H9 (cell line): Measurements from ENCODE around the gene DYNC2H1. TPM values are rescaled to one million over a fixed set of nuclear protein-coding genes. Genes with fewer than 3 reads are reported as not detected.

Experiments used
- DNase-seq: peaks from one replicate; pipeline ENCODE4 v3.0.0-alpha.2; 2017
- H2AFZ ChIP-seq: one replicate; pipeline ENCODE4 v1.6.1; 2013; ENCODE audit warnings: mild to moderate bottlenecking, low read length, control low read depth, moderate library complexity
- H2AK5ac ChIP-seq: 2 replicates; pipeline ENCODE4 v1.6.1; 2013; ENCODE audit warnings: low read length, control low read depth, mixed read lengths; ENCODE audit not compliant: insufficient read length
- H2BK120ac ChIP-seq: one replicate; pipeline ENCODE4 v1.6.1; 2013; ENCODE audit warnings: low read depth, mild to moderate bottlenecking, low read length, control low read depth, inconsistent platforms; ENCODE audit not compliant: poor library complexity, severe bottlenecking
- H2BK12ac ChIP-seq: 2 replicates; pipeline ENCODE4 v1.6.1; 2013; ENCODE audit warnings: low read length, control low read depth, mixed read lengths, low read depth; ENCODE audit not compliant: insufficient read length
- H2BK15ac ChIP-seq: 2 replicates; pipeline ENCODE4 v1.6.1; 2013; ENCODE audit warnings: low read depth, low read length, control low read depth
- H2BK20ac ChIP-seq: one replicate; pipeline ENCODE4 v1.6.1; 2013; ENCODE audit warnings: low read depth, mild to moderate bottlenecking, low read length, control low read depth, inconsistent platforms; ENCODE audit not compliant: poor library complexity, severe bottlenecking
- H2BK5ac ChIP-seq: 2 replicates; pipeline ENCODE4 v1.6.1; 2013; ENCODE audit warnings: low read length, control low read depth, mixed read lengths; ENCODE audit not compliant: insufficient read length
- H3K14ac ChIP-seq: 2 replicates; pipeline ENCODE4 v1.6.1; 2013; ENCODE audit warnings: low read length, control low read depth; ENCODE audit not compliant: insufficient read depth
- H3K18ac ChIP-seq: 2 replicates; pipeline ENCODE4 v1.6.1; 2013; ENCODE audit warnings: low read depth, mild to moderate bottlenecking, mixed read lengths, low read length, control low read depth; ENCODE audit not compliant: insufficient read length
- H3K23ac ChIP-seq: 2 replicates; pipeline ENCODE4 v1.6.1; 2013; ENCODE audit warnings: low read length, control low read depth, mixed read lengths, low read depth; ENCODE audit not compliant: insufficient read length
- H3K23me2 ChIP-seq: 2 replicates; pipeline ENCODE4 v1.6.1; 2013; ENCODE audit warnings: low read depth, mild to moderate bottlenecking, mixed read lengths, low read length, control low read depth; ENCODE audit not compliant: insufficient read length, poor library complexity, severe bottlenecking
- H3K27ac ChIP-seq: 2 replicates; pipeline ENCODE4 v1.5.1; 2013; ENCODE audit warnings: low read length, control low read depth, mixed read lengths, low read depth; ENCODE audit not compliant: insufficient read length
- H3K27me3 ChIP-seq: 2 replicates; pipeline ENCODE4 v1.6.1; 2013; ENCODE audit warnings: low read length, control low read depth, inconsistent platforms; ENCODE audit not compliant: insufficient read depth
- H3K4ac ChIP-seq: 2 replicates; pipeline ENCODE4 v1.6.1; 2013; ENCODE audit warnings: low read depth, mild to moderate bottlenecking, control low read depth, inconsistent platforms, low read length, moderate library complexity
- H3K4me1 ChIP-seq: 2 replicates; pipeline ENCODE4 v1.6.1; 2013; ENCODE audit warnings: low read length, control low read depth, inconsistent platforms; ENCODE audit not compliant: insufficient read depth
- H3K4me2 ChIP-seq: 2 replicates; pipeline ENCODE4 v1.6.1; 2013; ENCODE audit warnings: low read length, control low read depth, mixed read lengths; ENCODE audit not compliant: insufficient read length, insufficient read depth
- H3K56ac ChIP-seq: 2 replicates; pipeline ENCODE4 v1.6.1; 2013; ENCODE audit warnings: low read depth, mild to moderate bottlenecking, mixed read lengths, low read length, control low read depth; ENCODE audit not compliant: insufficient read length
- H3K79me1 ChIP-seq: 2 replicates; pipeline ENCODE4 v1.6.1; 2013; ENCODE audit warnings: low read depth, mild to moderate bottlenecking, moderate library complexity, low read length, control low read depth, inconsistent platforms; ENCODE audit not compliant: insufficient read depth, poor library complexity, severe bottlenecking
- H3K79me2 ChIP-seq: 2 replicates; pipeline ENCODE4 v1.6.1; 2013; ENCODE audit warnings: low read length, control low read depth, inconsistent platforms; ENCODE audit not compliant: insufficient read depth
- H3K9ac ChIP-seq: 2 replicates; pipeline ENCODE4 v1.6.1; 2013; ENCODE audit warnings: low read length, control low read depth, mixed read lengths; ENCODE audit not compliant: insufficient read length; ENCODE audit errors: extremely low read depth
- H3K9me3 ChIP-seq: one replicate; pipeline ENCODE4 v1.6.1; 2013; ENCODE audit warnings: low read depth, low read length, inconsistent platforms; ENCODE audit not compliant: control insufficient read depth
- H3T11ph ChIP-seq: one replicate; pipeline ENCODE4 v1.6.1; 2013; ENCODE audit warnings: mild to moderate bottlenecking, low read length, control low read depth, inconsistent platforms
- H4K20me1 ChIP-seq: one replicate; pipeline ENCODE4 v1.6.1; 2013; ENCODE audit not compliant: control insufficient read depth, insufficient read length, insufficient read depth
- H4K5ac ChIP-seq: 2 replicates; pipeline ENCODE4 v1.6.1; 2013; ENCODE audit warnings: low read depth, mild to moderate bottlenecking, mixed read lengths, low read length, control low read depth; ENCODE audit not compliant: insufficient read length
- H4K8ac ChIP-seq: replicated peaks from 2 replicates; pipeline ENCODE4 v1.6.1; 2013; ENCODE audit warnings: low read length, control low read depth, mixed read lengths, low read depth; ENCODE audit not compliant: insufficient read length
- H4K91ac ChIP-seq: 2 replicates; pipeline ENCODE4 v1.6.1; 2013; ENCODE audit warnings: low read depth, mild to moderate bottlenecking, moderate library complexity, mixed read lengths, low read length, control low read depth; ENCODE audit not compliant: insufficient read length
- H3K27ac Mint-ChIP-seq, 3 experiments: 2 replicates in 2 of 3; 3 replicates in 1 of 3; pipeline ENCODE4 v1.8.0; 2020 to 2021; ENCODE audit warnings: mixed read lengths in 3 of 3, mild to moderate bottlenecking in 1 of 3, moderate library complexity in 1 of 3
- H3K27me3 Mint-ChIP-seq: 2 replicates; pipeline ENCODE4 v1.8.0; 2021; ENCODE audit warnings: low read depth, mild to moderate bottlenecking, moderate library complexity, mixed read lengths
- H3K36me3 Mint-ChIP-seq, 3 experiments: 2 replicates in 2 of 3; 3 replicates in 1 of 3; pipeline ENCODE4 v1.8.0; 2020 to 2021; ENCODE audit warnings: low read depth in 3 of 3, mixed read lengths in 3 of 3; ENCODE audit not compliant: insufficient read depth in 1 of 3
- H3K4me1 Mint-ChIP-seq, 2 experiments: 2 replicates each; pipeline ENCODE4 v1.8.0; 2020; ENCODE audit warnings: mixed read lengths in 2 of 2
- H3K4me3 Mint-ChIP-seq, 2 experiments: 2 replicates in 1 of 2; 3 replicates in 1 of 2; pipeline ENCODE4 v1.8.0; 2020 to 2021; ENCODE audit warnings: mild to moderate bottlenecking in 2 of 2, mixed read lengths in 2 of 2, moderate library complexity in 1 of 2
- H3K9me3 Mint-ChIP-seq, 2 experiments: 2 replicates in 1 of 2; 3 replicates in 1 of 2; pipeline ENCODE4 v1.8.0; 2020; ENCODE audit warnings: mild to moderate bottlenecking in 2 of 2, mixed read lengths in 2 of 2, moderate library complexity in 1 of 2
- total RNA-seq: library from RNA; stranded (reverse); gene quantifications from 2 replicates; pipeline ENCODE4 v1.2.1, GENCODE V29; 2021
- TF ChIP-seq, protein P1 (sequence below): fragments of 200-600 bp; sonication (generic); conservative IDR thresholded peaks from 3 replicates; pipeline ENCODE4 v1.8.0; 2021; ENCODE audit warnings: antibody characterized with exemption, mild to moderate bottlenecking

The DYNC2H1 gene
- total RNA-seq, 1 experiment from 2014 or later = 13.2 TPM

DNA sequence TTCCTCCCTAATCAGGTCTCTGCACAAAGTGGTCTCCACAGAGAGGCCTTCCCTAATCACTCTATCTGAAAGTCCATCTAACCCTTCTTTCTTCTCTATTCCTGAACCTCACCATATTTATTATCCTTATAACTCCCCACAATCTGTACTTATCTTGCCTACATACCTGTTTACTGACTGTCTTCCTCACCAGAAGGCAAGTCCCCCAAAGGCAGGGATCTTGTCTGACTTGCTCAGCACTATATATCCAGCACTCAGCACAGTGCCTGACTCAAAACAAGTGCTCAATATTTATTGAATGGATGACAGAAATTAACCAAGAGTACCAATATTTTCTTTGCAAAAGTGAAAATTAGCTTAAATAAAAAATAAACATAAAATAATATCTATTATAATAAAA lies 22.8 kb upstream of the DYNC2H1 start:
- peaks cover 19 to 62% (median 39%) of the 10 kb centered on the region in 3 experiments; a peak in 6 of 7 replicates for H3K36me3 Mint-ChIP-seq
- no peak for DNase-seq
- Histone ChIP-seq H3K79me2 (peaks cover 24% of the 10 kb centered on the region; the same call in 1 of the 2 replicates), H3K18ac (no peak overlapping the region), H3K9me3 (no peaks in the 10 kb centered on the region), H2BK15ac (no peak overlapping the region), H2BK120ac (no peak overlapping the region), H3K27ac (no peak overlapping the region), H4K20me1 (no peaks in the 10 kb centered on the region), H3K56ac (no peak overlapping the region), H3K23ac (no peak overlapping the region), H3K27me3 (no peaks in the 10 kb centered on the region), H4K5ac (no peak overlapping the region), H4K91ac (no peak overlapping the region), H3K4me2 (no peak overlapping the region), H3K79me1 (no peaks in the 10 kb centered on the region), H3K14ac (no peak overlapping the region), H3K23me2 (peaks cover 5% of the 10 kb centered on the region), H2AFZ (no peak overlapping the region), H2AK5ac (no peak overlapping the region), H3K9ac (no peak overlapping the region), H2BK12ac (no peak overlapping the region), H2BK5ac (no peak overlapping the region), H3T11ph (no peak overlapping the region), H3K4me1 (no peaks in the 10 kb centered on the region), H4K8ac (no peak overlapping the region), H2BK20ac (no peak overlapping the region), H3K4ac (no peak overlapping the region)
- H3K27me3 Mint-ChIP-seq = no peaks in the 10 kb centered on the region
- H3K4me3 Mint-ChIP-seq = no peak overlapping the region
- TF ChIP-seq, protein P1, sequence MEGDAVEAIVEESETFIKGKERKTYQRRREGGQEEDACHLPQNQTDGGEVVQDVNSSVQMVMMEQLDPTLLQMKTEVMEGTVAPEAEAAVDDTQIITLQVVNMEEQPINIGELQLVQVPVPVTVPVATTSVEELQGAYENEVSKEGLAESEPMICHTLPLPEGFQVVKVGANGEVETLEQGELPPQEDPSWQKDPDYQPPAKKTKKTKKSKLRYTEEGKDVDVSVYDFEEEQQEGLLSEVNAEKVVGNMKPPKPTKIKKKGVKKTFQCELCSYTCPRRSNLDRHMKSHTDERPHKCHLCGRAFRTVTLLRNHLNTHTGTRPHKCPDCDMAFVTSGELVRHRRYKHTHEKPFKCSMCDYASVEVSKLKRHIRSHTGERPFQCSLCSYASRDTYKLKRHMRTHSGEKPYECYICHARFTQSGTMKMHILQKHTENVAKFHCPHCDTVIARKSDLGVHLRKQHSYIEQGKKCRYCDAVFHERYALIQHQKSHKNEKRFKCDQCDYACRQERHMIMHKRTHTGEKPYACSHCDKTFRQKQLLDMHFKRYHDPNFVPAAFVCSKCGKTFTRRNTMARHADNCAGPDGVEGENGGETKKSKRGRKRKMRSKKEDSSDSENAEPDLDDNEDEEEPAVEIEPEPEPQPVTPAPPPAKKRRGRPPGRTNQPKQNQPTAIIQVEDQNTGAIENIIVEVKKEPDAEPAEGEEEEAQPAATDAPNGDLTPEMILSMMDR = no peak
- peaks cover 9 to 11% of the 10 kb centered on the region in 2 experiments for H3K4me1 Mint-ChIP-seq
- no peaks in the 10 kb centered on the region for H3K9me3 Mint-ChIP-seq
- peak overlapping the region in 1 of 3 experiments; percentile 5; a peak in 2 of 7 replicates for H3K27ac Mint-ChIP-seq
